Fibroblast of lung (primary cell): ENCODE measurements around the gene ZNF804B. TPM values are rescaled to one million over a fixed set of nuclear protein-coding genes. Genes with fewer than 3 reads are reported as not detected.

ENCODE experiments used
- DNase-seq, 2 donors: peaks; one replicate each; pipeline versions ENCODE4 v3.0.0 to v3.0.0-alpha.2; 2010; ENCODE audit warnings: low read depth in 2 of 2
- H2AFZ ChIP-seq: 2 replicates; pipeline ENCODE4 v1.5.1; 2012; ENCODE audit warnings: low read length, control low read depth, inconsistent platforms
- H3K27ac ChIP-seq: 2 replicates; pipeline ENCODE4 v1.5.1; 2011; ENCODE audit warnings: low read length, control low read depth; ENCODE audit not compliant: insufficient read depth
- H3K27me3 ChIP-seq: 2 replicates; pipeline ENCODE4 v1.5.1; 2011; ENCODE audit warnings: mild to moderate bottlenecking, low read length; ENCODE audit not compliant: control insufficient read depth, insufficient read depth
- H3K36me3 ChIP-seq: 2 replicates; pipeline ENCODE4 v1.5.1; 2011; ENCODE audit warnings: low read length; ENCODE audit not compliant: control insufficient read depth, insufficient read depth
- H3K4me1 ChIP-seq: 2 replicates; pipeline ENCODE4 v1.5.1; 2011; ENCODE audit warnings: low read length; ENCODE audit not compliant: control insufficient read depth, insufficient read depth; ENCODE audit errors: extremely low read depth
- H3K4me2 ChIP-seq: 2 replicates; pipeline ENCODE4 v1.5.1; 2011; ENCODE audit warnings: low read length, control low read depth; ENCODE audit not compliant: insufficient read depth; ENCODE audit errors: extremely low read depth
- H3K4me3 ChIP-seq, 4 experiments: fragments of 200-600 bp in 1 of 4; sonication (generic) in 1 of 4; replicated peaks in 1 of 4; 2 replicates each; pipeline ENCODE4 v1.5.1; 2011 to 2016; ENCODE audit warnings: low read length in 4 of 4, low read depth in 3 of 4, mild to moderate bottlenecking in 3 of 4, control low read depth in 2 of 4, inconsistent platforms in 1 of 4, mixed read lengths in 1 of 4; ENCODE audit not compliant: insufficient read depth in 1 of 4; ENCODE audit errors: control extremely low read depth in 1 of 4
- H3K79me2 ChIP-seq: 2 replicates; pipeline ENCODE4 v1.5.1; 2012; ENCODE audit warnings: mild to moderate bottlenecking, low read length, inconsistent platforms; ENCODE audit not compliant: control insufficient read depth, insufficient read depth
- H3K9ac ChIP-seq: 2 replicates; pipeline ENCODE4 v1.5.1; 2011; ENCODE audit warnings: mild to moderate bottlenecking, low read length, control low read depth; ENCODE audit not compliant: insufficient read depth
- H3K9me3 ChIP-seq: 2 replicates; pipeline ENCODE4 v1.5.1; 2012; ENCODE audit warnings: low read depth, low read length; ENCODE audit not compliant: control insufficient read depth, insufficient read depth
- H4K20me1 ChIP-seq: 2 replicates; pipeline ENCODE4 v1.5.1; 2011; ENCODE audit warnings: low read length; ENCODE audit not compliant: control insufficient read depth, insufficient read depth; ENCODE audit errors: extremely low read depth
- EZH2 ChIP-seq: IDR thresholded peaks from 2 replicates; pipeline ENCODE4 v1.5.1; 2012; ENCODE audit warnings: low read length, control low read depth, mild to moderate bottlenecking; ENCODE audit errors: missing control alignments
- polyA plus RNA-seq, 2 donors: library from polyadenylated mRNA; depleted of rRNA in 1 of 2; stranded (reverse) in 1 of 2; unstranded in 1 of 2; fragments of >200 nt; gene quantifications; 2 replicates each; pipeline ENCODE4 v1.2.1, GENCODE V29; 2011 to 2012; ENCODE audit warnings: missing spikeins in 1 of 2
- total RNA-seq: library from RNA; depleted of rRNA; stranded (reverse); fragments of >200 nt; gene quantifications from 2 replicates; pipeline ENCODE4 v1.2.1, GENCODE V29; 2014
- TF ChIP-seq, protein P1 (sequence below), 2 donors: IDR thresholded peaks in 1 of 2; conservative IDR thresholded peaks in 1 of 2; 1 replicate in 1 of 2; 2 replicates in 1 of 2; pipeline ENCODE4 v1.5.1; 2011 to 2012; ENCODE audit warnings: low read length in 2 of 2, control low read depth in 1 of 2, inconsistent platforms in 1 of 2, low read depth in 1 of 2, mild to moderate bottlenecking in 1 of 2

The ZNF804B gene
- total and polyA plus RNA-seq, 2 donors (not counting 1 experiment from before 2014, with no cell fraction given): not detected

DNA sequence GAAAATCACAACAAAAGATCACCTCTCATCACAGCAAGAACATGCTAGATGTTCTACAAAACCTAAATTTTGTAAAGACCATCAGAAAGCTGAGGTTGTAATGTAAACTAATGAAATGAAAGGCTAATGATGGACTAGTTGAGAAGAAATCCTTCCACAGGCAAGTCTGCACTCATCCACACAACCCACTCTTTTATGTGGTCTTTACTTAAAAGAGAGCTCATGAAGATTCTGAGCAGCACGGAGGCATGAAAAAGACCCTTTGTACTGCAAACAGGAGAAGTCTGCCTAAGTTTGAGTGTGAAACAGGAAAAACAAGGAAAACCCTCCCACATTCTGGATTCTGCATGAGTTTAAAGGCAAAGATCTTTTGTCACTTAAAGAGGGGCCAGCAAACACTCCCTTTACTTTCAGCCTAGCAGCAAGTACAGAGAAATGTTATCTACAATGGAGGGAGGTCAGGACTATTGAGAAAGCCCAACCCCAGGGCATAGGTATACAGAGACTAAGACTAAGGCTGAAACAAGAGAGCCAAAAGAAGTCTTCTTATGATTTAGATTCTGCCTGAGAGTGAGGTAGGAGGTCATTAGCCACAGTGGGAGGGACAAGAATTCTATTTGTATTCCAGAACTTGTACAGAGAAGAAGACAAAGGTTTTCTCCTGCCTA, 557.2 kb downstream of the ZNF804B start:
- DNase-seq: no peak
- Histone ChIP-seq H3K4me1 (no peaks in the 10 kb centered on the region), H4K20me1 (no peaks in the 10 kb centered on the region), H2AFZ (no peak overlapping the region), H3K4me2 (no peak overlapping the region), H3K79me2 (no peaks in the 10 kb centered on the region), H3K9me3 (no peaks in the 10 kb centered on the region), H3K9ac (no peak overlapping the region), H3K27ac (no peak overlapping the region), H3K27me3 (no peaks in the 10 kb centered on the region), H3K4me3 (no peak overlapping the region), H3K36me3 (no peaks in the 10 kb centered on the region)
- TF ChIP-seq EZH2: no peak
- TF ChIP-seq, protein P1, sequence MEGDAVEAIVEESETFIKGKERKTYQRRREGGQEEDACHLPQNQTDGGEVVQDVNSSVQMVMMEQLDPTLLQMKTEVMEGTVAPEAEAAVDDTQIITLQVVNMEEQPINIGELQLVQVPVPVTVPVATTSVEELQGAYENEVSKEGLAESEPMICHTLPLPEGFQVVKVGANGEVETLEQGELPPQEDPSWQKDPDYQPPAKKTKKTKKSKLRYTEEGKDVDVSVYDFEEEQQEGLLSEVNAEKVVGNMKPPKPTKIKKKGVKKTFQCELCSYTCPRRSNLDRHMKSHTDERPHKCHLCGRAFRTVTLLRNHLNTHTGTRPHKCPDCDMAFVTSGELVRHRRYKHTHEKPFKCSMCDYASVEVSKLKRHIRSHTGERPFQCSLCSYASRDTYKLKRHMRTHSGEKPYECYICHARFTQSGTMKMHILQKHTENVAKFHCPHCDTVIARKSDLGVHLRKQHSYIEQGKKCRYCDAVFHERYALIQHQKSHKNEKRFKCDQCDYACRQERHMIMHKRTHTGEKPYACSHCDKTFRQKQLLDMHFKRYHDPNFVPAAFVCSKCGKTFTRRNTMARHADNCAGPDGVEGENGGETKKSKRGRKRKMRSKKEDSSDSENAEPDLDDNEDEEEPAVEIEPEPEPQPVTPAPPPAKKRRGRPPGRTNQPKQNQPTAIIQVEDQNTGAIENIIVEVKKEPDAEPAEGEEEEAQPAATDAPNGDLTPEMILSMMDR (conservative IDR thresholded peaks at IDR 0.05 in 1 of 2, IDR thresholded peaks at IDR 0.05 in 1 of 2; ENCODE audit: low read depth in 1 of 2, low read length in 2 of 2): no peak

DNA sequence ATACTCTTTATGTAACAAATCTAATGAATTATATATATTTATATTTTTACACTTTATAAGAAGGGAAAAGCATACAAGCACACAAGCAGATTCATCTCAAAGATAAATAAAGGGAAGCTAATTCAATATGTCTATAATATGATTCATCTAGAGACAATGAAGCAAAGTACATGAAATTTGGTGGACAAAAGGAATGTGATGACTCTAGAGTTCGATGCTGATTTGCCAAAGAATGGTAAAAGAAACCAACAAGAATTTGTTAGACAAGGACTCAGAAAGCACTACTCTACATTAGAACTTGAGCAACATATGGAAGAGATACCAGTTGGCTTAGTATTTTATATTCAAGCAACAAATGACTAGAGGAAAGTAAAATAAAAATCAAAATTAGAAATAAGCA, 572.5 kb downstream of the ZNF804B start:
- Histone ChIP-seq H3K9ac (no peak overlapping the region), H3K27ac (no peak overlapping the region), H3K4me3 (no peak overlapping the region), H3K4me1 (no peaks in the 10 kb centered on the region), H3K27me3 (no peaks in the 10 kb centered on the region), H4K20me1 (no peaks in the 10 kb centered on the region), H3K79me2 (no peaks in the 10 kb centered on the region), H3K36me3 (no peaks in the 10 kb centered on the region), H3K9me3 (no peaks in the 10 kb centered on the region), H2AFZ (no peak overlapping the region), H3K4me2 (no peak overlapping the region)
- no peak for TF ChIP-seq EZH2
- TF ChIP-seq, protein P1 (conservative IDR thresholded peaks at IDR 0.05 in 1 of 2, IDR thresholded peaks at IDR 0.05 in 1 of 2; ENCODE audit: low read depth in 1 of 2, low read length in 2 of 2): no peak
- DNase-seq: peak in 1 of 2 donors; percentile 1

DNA sequence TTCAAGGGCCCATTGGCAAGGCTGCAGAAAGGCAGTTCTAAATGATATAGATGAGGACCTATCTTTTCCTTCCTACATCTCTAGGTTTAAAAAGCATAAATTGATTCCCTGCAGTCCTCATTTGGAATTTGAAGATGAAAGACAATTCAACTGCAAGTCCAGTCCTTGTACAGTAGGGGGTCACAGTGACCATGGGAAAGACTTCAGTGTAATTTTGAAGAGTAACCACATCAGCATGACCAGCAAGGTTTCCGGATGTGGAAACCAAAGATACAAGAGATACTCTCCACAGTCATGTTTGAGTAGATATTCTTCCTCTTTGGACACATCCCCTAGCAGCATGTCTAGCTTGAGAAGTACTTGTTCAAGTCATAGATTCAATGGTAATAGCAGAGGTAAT, 575.3 kb downstream of the ZNF804B start:
- Histone ChIP-seq H3K79me2 (no peaks in the 10 kb centered on the region), H4K20me1 (no peaks in the 10 kb centered on the region), H3K4me2 (no peak overlapping the region), H3K4me3 (no peak overlapping the region), H3K27ac (no peak overlapping the region), H3K9me3 (no peaks in the 10 kb centered on the region), H3K9ac (no peak overlapping the region), H3K4me1 (no peaks in the 10 kb centered on the region), H3K36me3 (no peaks in the 10 kb centered on the region), H3K27me3 (no peaks in the 10 kb centered on the region), H2AFZ (no peak overlapping the region)
- no peak for DNase-seq
- TF ChIP-seq, protein P1 (conservative IDR thresholded peaks at IDR 0.05 in 1 of 2, IDR thresholded peaks at IDR 0.05 in 1 of 2; ENCODE audit: low read depth in 1 of 2, low read length in 2 of 2): no peak
- TF ChIP-seq EZH2: no peak
